Measurements from ENCODE around the gene ERMP1. TPM values are rescaled to one million over a fixed set of nuclear protein-coding genes. Genes with fewer than 3 reads are reported as not detected.

Gene ERMP1
- total and polyA plus RNA-seq, 2 of the 8 experiments (the other 6 are each of a cell fraction or from before 2014, with no cell fraction given) = 12.8 to 16.7 TPM

DNA sequence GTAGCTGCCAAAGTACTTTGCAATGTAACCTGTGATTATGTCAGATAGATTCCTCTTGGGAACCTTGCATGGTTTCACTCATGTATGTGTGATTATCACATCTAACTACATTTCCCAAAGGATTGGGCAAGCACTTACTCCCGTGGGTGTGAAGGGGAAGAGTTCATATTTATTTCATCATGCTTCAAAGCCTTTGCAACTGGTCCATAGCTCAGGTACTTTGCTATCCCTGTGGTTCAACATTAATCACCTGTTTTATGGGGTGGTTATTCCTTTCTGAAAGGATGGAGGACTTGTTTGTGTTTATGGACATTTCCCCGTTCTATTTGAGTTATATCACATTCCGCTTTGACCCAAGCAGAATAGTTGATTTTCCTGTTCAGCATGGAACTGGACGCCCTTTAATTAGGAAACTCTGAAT lies 13.6 kb upstream of the ERMP1 start:
- DNase-seq (ENCODE audit: low read depth in 1 of 2, low spot score in 2 of 2) (no peak), FAIRE-seq (no peak)
- no peak overlapping the region for H3K18ac ChIP-seq (ENCODE audit: extremely low read depth, low read length)
- no peak overlapping the region for H2BK120ac ChIP-seq (replicated peaks; ENCODE audit: low read depth, low read length)
- no peak overlapping the region for H3K14ac ChIP-seq (ENCODE audit: insufficient read length)
- POLR2A ChIA-PET (ENCODE audit: partially characterized antibody) = no interaction called here
- no peaks in the 10 kb centered on the region for H3K27me3 ChIP-seq (replicated peaks in 1 of 4; ENCODE audit: control insufficient read depth in 3 of 4, extremely low read depth in 1 of 4, insufficient read depth in 3 of 4, low read length in 3 of 4)
- no peaks in the 10 kb centered on the region for H3K79me1 ChIP-seq (ENCODE audit: low read depth, low read length)
- no peak overlapping the region for H3K4ac ChIP-seq (replicated peaks; ENCODE audit: insufficient read length, low read depth, low read length)
- no peak overlapping the region for H3K9ac ChIP-seq (replicated peaks in 1 of 4; ENCODE audit: extremely low read depth in 1 of 4, low read depth in 3 of 4, low read length in 3 of 4)
- H3K79me2 ChIP-seq (ENCODE audit: control insufficient read depth in 1 of 2, insufficient read depth in 2 of 2, low read length in 2 of 2) = no peaks in the 10 kb centered on the region
- H2BK5ac ChIP-seq (ENCODE audit: low read depth, low read length) = no peak overlapping the region
- 88% methylated on average over 4 of the region's 4 CpGs; no CpG with 5 or more reads in 1 of the 2 experiments for WGBS, 2 experiments (ENCODE audit: extremely low coverage in 1 of 2, insufficient coverage in 1 of 2, insufficient read length in 1 of 2, insufficient replicate concordance in 2 of 2, low coverage in 1 of 2, low lambda C conversion rate in 2 of 2, missing lambda C conversion rate in 1 of 2)
- H4K8ac ChIP-seq (ENCODE audit: extremely low read depth, insufficient read depth, low read length) = no peak overlapping the region
- H2AFZ ChIP-seq (ENCODE audit: low read length) = no peak overlapping the region
- no peak overlapping the region for H3K56ac ChIP-seq (replicated peaks; ENCODE audit: insufficient read length, low read depth, low read length)
- H4K91ac ChIP-seq (replicated peaks; ENCODE audit: insufficient read length, low read length) = no peak overlapping the region
- H2BK20ac ChIP-seq (ENCODE audit: low read length) = no peak overlapping the region
- no peak overlapping the region for H3K27ac ChIP-seq (ENCODE audit: low read depth, low read length)
- H4K5ac ChIP-seq (ENCODE audit: insufficient read length, low read depth, low read length) = no peak overlapping the region
- H3K4me1 ChIP-seq (replicated peaks in 1 of 4; ENCODE audit: control insufficient read depth in 3 of 4, insufficient read depth in 4 of 4, low read length in 3 of 4) = peaks cover 0 to 2% (median 0%) of the 10 kb centered on the region in 4 experiments; a peak in 1 of 7 replicates
- no peak overlapping the region for H2BK15ac ChIP-seq (ENCODE audit: low read length)
- H3K4me3 ChIP-seq (ENCODE audit: extremely low read depth in 1 of 4, insufficient read depth in 2 of 4, low read depth in 3 of 4, low read length in 4 of 4) = no peak overlapping the region
- H3K9me3 ChIP-seq (ENCODE audit: insufficient read depth in 2 of 2, low read depth in 1 of 2, low read length in 1 of 2) = 0 out of 4 replicates have a peak, but pooled peaks cover 0 to 3% of the 10 kb centered on the region in 2 experiments
- no peaks in the 10 kb centered on the region for H3K36me3 ChIP-seq (ENCODE audit: control insufficient read depth in 2 of 4, insufficient read depth in 4 of 4, low read length in 3 of 4)
- TF ChIP-seq PHF8 (conservative IDR thresholded peaks at IDR 0.05; ENCODE audit: low read depth, low read length) (no peak), CREB1 (IDR thresholded peaks at IDR 0.05) (no peak), TBP (IDR thresholded peaks at IDR 0.05; ENCODE audit: low read depth, low read length) (no peak), EP300 (IDR thresholded peaks at IDR 0.05; ENCODE audit: borderline replicate concordance in 1 of 2, low read depth in 2 of 2, low read length in 2 of 2) (no peak), FOSL1 (IDR thresholded peaks at IDR 0.05; ENCODE audit: insufficient read depth, low read depth, low read length) (no peak), RBBP5 (IDR thresholded peaks at IDR 0.05; ENCODE audit: borderline replicate concordance, low read depth, low read length) (no peak), YY1 (IDR thresholded peaks at IDR 0.05; ENCODE audit: low read depth, low read length) (no peak), MAFK (IDR thresholded peaks at IDR 0.05; ENCODE audit: low read depth, low read length) (no peak), SP2 (IDR thresholded peaks at IDR 0.05; ENCODE audit: low read length) (no peak), JUND (IDR thresholded peaks at IDR 0.05; ENCODE audit: low read length) (no peak)
- TF ChIP-seq, protein P1, sequence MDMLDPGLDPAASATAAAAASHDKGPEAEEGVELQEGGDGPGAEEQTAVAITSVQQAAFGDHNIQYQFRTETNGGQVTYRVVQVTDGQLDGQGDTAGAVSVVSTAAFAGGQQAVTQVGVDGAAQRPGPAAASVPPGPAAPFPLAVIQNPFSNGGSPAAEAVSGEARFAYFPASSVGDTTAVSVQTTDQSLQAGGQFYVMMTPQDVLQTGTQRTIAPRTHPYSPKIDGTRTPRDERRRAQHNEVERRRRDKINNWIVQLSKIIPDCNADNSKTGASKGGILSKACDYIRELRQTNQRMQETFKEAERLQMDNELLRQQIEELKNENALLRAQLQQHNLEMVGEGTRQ (IDR thresholded peaks at IDR 0.05; ENCODE audit: low read length) = no peak
- H2BK12ac ChIP-seq (ENCODE audit: low read depth, low read length) = no peak overlapping the region
- no peak overlapping the region for H2AK5ac ChIP-seq (ENCODE audit: low read depth, low read length)
- H3K23ac ChIP-seq (ENCODE audit: insufficient read length) = no peak overlapping the region
- H4K20me1 ChIP-seq (replicated peaks in 1 of 2; ENCODE audit: control insufficient read depth in 1 of 2, insufficient read depth in 2 of 2, low read length in 2 of 2) = no peaks in the 10 kb centered on the region
- CTCF ChIA-PET (ENCODE audit: partially characterized antibody) = interaction anchor here (1.2 to 1.5 kb wide), 3 partner anchors 14 to 48 kb away, joined by 3 to 4 read pairs (median 3); partner anchors contain the start of gene ERMP1
- H3K4me2 ChIP-seq (ENCODE audit: insufficient read depth in 1 of 2, low read depth in 2 of 2, low read length in 2 of 2) = no peak overlapping the region
- H3K23me2 ChIP-seq (ENCODE audit: low read depth, low read length) = no peaks in the 10 kb centered on the region

Measured in H1 (cell line).